ENCODE results near the gene ALPI.

Gene ALPI

DNA sequence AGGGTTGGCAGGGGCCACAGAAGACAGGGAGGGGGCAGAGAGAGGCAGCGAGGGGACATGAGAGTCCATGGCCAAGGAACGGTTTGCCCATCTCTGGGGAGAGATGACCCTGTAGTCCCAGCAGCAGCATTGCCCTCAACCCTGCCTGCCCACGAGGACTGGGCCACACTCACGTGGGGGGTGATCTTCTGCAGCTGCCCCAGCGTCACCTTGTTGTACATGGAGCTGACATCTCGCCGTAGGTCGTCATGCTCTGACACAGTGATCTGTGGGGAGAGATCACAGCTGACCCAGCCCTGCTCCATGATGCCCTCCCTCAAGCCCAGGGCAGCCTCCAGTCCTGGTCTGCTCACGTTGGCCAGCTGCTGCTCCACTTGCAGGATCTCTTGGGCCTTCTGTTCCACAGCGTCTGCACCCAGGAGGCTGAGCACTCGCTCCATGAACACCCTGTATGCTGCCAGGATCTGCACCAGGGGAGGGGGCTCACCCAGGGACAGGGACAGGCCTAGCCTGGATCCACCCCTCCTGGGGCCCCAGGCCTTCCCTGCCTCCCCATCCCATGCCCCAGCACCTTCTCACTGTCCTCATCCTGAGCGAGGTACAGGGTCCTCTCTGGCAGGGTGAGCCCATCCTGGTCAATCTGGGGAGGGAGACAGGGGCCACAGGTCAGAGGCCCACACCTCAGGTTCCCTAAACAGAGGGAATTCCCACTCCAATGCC lies 28.8 kb downstream of the ALPI start:
- no peak for DNase-seq (ENCODE audit: low spot score)

DNA sequence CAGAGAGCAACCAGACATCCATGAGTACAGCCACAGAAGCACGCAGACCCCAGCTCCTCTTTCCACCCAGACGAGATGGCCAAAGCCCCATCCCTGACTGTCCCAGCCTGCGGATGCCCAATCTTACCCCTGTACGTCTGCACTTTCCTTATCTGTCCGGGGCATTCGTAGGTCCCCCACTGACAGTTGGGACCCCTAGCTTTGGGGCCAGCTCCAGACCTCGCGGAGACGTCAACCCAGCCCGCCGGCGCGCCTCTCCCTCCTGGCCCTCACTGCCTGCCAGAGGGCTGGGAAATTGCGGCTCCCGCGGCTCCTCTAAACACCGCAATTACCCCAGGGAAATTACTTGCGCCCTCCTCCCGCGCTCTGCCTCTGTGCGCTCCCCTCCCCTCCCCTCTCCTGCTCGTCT lies 29.4 kb downstream of the ALPI start:
- no peak for DNase-seq (ENCODE audit: low spot score)

DNA sequence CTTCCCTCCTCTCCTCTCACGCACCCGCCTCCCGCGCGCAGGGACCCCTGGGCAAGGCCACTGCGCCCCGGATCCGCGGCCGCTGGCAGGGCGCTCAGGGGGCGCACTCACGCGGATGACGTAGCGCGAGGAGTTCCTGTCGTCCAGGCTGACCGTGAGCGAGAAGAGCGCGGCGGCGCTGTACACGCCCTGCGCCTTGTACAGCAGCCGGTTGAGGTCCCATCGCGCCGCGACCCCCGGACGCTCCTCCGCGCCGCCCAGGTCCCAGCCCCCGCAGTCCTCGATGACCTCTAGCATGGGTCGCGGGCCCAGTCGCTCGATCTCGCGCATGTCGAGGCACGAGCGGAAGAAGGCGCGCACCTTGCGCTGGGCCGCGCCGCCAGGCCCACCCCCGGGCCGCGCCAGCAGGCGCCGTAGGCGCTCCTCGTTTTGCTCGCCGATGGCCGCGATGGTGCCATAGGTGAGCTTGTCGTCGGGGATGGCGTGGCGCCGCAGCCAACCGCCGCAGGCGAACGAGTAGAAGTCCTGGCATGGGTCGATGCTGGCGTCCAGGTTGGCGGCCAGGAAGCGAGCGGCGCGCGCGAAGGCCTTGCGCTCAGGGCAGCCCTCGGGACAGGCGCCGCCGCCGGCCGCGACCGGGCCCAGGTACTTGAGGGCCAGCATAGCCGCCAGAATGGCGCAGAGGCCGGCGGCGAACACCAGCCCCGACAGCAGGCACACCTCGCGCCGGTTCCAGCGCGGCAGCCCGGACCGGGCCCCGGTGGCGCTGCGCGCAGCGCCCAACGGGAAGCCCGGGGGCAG lies 30.0 kb downstream of the ALPI start:
- no peak for DNase-seq (ENCODE audit: low spot score)

DNA sequence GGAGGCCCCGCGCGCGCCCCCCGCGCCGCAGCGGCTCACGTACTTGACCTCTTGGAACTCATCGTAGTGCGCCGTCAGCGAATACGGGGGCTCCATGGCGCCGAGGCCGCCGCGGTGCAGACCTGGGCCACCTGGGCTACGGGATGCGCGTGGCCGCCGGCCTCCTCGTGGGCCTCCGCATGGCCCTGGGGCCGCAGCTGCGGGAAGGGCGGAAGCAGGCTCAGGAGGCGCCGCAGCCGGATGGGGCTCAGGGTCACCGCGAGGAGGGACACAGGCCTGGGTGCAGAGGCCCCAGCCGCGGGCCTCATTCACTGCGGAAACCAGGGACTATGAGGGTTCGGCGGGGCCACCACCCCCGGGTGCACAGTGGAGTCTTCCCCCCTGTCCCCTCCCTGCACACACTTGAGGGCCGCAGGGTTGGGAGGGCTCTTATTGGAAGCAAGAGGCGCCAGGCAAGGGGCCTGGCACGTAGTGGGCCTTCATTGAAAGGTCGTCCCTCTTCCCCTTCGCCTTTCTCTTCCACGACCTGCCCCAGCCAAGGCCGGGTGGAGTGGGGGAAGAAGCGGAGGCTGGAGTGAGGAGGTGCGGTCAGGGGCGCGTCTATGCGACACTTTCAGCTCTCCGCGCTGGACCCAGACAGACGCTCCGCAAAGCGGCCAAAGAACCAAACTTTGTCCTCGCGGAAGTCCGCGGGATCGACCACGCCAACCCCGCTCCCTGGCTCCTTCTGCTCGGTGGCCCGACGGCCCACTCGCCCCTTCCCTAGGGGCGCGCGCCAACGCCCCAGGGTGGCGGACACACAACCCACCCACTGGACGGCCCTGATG lies 30.8 kb downstream of the ALPI start:
- no peak for DNase-seq (ENCODE audit: low spot score)

DNA sequence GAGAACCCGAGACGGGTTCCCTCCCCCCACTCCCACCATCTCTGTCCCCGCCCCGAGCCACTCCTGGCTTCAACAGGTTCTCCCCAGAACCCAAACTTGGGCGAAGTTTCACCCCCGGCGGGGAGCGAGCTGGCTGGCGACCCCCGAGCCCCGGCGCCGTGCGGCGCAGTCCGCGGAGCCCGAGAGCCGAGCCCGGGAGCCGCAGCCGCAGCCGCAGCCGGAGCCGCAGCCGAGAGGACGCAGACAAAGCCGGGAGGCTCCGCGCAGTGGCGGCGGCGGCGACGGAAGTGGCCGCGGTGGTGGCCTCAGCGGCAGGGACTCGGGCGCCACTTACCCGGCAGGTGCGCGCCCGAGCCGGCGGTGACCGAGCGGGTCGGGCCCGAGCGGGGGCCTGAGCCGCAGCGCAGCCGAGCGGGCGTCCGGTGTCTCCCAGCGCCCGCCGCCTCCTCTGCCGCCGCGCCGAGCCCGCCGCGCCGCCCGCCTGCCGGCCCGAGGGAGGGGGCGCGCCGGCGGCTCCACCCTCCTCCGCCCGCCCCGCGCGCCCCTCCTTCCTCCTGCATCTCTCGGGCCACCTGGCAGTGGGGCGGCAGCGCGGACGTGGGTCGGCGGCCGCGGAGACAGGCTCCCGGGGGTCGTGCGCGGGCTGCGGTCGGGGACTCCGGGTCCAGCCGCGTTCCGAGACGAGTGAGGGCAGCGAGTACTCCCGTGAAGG lies 31.6 kb downstream of the ALPI start, which contains the start of gene ECEL1:
TSS of gene ECEL1 (minus strand) at position 450 of the 712 bp plus-strand sequence. CDS start 1,181 bp downstream, outside the sequence.
- no peak for DNase-seq (ENCODE audit: low spot score)

DNA sequence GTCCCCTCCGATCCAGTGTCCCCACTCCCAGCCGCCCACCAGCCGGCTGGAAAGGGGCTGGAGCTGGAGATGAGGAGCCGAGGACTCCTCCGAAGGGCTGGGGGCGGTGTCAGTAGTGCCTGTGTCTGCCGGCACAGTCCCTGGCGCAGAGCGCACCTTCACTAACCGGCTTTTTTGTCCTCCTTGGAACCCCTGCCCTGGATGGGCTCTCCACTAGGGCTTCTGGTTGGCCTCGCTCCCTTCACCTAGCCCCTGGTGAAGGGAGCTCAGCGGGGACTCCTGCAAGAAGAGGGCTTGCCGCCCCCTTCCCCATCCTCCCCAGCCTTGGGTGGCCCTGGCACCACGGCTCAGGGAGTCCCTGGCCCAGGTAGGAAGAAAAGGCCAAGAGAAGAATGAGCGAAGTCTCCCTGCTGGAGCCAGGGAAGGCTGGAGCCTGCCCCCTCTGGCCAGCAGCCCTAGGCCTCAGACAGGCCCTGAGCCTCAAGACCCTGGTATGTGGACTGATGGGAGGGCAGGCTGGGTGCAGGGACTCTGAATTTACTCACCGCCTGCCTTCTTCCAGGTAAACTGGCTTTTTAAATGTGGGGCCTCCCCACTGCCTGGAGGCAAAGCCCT lies 32.3 kb downstream of the ALPI start:
- DNase-seq (ENCODE audit: low spot score): no peak

DNA sequence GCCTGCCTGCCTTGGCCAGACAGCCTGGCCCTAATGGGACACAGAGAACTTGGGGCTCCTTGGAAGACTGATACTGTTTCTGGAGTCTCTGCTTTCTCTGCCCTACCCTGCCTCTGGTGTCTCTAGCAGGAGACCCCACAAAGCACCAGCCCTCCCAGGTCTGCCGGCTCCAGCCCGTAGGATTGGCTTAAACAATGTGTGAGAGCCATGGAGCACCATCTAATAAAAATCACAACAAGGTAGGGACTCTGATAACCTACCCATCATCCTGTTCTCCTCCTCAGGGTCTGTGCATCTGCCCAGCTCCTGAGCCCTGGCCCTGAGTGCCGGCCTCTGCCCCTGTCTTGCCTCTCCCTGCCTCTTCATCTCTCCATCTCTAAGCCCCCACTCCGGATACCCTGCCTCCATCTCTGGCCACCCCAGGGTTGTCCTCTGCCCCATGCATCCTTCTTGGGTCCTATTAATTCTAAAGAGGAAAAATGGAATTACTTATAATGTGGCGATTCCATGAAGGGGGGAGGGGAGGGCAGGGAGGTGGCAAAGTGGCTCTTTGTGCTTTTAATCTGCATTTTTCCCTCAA lies 32.9 kb downstream of the ALPI start:
- DNase-seq (ENCODE audit: low spot score): no peak

DNA sequence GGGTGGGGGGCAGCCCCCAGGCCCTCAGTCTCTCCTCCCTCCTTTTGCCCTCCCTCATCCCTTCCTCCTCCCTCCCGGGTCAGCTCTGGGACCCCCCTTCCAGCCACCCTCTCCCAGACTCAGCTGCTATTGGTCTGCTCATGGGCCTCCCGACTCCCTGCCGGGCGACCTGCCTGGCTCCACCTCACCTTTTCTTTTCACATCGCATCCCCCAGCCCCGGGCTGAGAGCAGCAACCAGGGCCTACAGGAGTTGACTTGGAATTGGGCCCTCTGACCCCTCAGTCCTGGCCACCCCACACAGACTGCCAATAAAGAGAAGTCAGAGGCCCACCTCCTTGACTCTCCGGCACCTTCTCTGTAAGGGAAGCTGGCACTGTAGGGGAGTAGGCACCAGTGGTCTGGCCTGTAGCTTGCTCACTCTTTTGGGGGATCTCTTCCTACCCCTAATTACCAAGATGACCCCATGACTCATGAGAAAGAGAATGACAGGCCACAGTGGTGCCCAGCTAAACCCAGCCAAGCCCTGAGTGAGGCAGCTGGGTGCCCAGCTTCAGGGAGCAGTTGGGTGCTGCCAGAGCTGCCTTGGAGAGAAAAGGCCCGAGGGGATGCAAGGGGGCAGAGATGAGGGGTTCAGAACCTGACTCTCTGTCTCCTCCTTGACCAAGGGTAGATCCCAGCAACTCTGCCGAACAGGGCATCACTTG lies 33.7 kb downstream of the ALPI start:
- no peak for DNase-seq (ENCODE audit: low spot score)

DNA sequence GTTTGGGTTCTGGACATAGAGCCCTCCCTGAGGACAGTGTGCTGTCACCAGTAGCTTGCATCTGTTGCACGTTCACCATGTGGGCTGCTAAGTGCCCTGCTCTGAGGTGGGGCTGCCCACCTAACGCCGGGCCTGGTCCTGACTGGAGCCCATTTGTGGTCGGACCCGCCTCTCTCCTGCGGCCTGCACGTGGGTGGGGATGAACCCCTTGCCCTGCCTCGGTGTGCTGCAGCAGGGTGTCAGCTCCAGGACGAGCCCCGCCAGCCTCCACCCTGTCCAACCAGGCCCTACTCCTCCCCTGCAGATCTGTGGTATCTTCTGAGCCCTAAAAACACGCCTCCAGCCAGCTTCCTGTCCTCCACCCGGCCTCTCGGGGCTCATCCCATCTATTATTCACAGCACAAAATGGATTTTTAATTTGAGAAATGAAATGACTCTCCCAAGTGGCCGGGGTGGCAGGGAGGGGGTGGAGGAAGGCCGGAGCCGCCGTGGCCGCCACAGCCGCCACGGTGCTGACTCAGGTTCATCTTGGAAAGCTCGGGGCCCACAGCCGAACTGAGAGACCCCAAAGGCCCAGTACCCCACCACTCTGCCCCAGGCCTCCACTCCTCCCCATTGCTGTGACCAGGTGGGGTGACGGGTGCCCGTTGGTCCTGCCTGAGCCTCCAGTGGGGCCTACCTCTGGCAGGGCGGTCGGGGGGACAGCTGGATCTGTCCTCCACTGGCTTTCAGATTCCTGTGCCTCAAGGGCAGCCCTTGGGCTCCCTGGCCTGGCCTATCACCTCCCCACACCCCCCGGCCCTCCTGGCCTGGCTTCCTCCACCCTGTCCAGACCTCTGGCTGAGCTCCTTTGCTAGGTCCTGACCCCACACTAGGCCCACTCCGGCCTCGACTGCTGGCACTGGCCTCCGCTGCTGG lies 34.5 kb downstream of the ALPI start:
- DNase-seq (ENCODE audit: low spot score): no peak

DNA sequence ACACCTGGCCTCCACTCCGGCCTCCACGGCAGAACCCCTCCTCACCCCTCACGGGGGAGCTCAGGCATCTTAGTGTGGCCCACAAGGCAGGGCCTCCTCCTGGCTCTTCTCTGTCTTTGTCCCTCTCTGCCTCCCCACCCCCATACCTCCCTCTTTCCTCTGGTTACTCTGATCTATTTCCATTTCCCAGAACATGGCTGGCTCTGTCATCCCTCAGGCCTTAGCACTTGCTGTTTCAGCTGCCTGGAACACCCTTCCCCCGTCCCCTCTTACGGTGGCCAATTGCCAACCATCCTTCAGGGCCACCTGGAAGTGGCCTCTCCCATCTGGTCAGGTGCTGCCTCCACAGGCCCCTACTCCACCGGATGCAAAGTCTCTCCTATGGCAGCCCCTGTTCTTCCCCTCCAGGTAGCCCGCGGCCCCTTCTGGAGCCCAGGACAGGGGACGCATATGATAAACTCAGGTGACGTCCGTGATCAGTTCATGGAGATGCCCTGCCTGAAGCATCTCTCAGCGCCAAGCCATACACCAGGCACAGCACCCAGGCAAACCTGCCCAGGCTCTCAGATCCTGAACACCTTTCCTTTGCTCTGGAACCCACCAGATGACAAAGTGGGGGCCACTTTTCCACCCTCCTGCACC lies 35.3 kb downstream of the ALPI start:
- DNase-seq (ENCODE audit: low spot score): no peak

DNA sequence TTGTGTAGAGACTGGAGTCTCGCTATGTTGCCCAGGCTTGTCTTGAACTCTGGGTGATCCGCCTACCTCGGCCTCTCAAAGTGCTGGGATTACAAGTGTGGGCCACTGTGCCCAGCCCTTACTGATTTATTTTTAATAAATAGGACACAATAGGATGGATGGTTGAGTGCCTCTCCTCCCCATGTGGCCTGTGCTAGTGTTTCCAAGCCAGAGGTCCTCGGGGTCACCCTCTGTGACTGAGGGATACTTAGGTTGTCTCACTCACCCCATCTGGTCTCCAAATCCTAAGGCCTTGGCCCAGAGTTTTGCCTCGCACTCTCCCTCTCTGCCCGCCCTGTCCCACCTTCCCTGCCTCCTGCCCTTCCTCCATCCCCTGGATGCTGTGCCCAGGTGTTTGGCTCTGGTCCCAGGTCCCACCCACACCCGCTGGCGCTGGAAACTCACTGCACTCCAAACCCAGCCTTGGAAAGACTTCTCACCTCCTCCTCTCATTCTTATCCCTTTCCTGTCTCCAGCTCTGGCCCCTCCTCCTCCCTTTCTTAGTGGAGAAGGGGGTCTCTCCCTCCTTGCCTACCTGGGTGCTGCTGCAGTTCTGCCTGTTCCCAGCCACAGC lies 36.4 kb downstream of the ALPI start:
- DNase-seq (ENCODE audit: low spot score): no peak

DNA sequence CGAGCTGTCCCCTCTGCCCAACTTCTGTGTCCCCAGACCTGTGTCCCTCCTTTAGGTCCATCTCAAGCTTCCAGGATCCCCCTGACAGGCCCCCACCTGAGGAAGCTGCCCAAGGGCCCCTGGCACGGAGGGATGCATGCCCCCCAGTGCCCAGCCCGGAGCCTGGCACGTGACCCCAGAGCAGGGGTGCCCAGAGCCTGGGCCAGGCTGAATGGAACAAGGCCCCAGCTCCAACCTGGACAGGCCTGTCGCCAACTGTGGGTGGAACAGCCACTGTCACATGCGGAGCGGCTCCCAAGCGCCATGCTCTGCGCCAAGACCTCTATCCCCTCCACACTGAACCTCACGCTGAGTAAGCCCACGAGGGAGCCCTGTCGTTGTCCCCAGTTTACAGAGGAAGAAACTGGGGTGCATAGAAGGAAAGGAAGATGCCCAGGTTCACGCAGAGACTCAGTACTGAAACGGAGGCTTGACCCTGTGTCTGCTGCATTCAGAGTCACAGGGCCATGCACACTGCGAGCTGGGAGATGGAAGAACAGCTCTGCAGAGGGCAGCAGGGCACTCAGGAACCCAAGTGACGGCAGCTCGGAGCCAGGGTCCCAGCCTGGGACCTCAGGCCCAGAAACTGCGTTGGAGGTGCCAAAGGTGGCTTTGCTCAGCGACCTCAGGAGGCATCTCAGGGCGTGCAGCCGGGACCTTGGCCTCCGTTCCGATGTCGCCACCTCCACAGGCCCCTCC lies 37.2 kb downstream of the ALPI start:
- DNase-seq (ENCODE audit: low spot score): no peak

DNA sequence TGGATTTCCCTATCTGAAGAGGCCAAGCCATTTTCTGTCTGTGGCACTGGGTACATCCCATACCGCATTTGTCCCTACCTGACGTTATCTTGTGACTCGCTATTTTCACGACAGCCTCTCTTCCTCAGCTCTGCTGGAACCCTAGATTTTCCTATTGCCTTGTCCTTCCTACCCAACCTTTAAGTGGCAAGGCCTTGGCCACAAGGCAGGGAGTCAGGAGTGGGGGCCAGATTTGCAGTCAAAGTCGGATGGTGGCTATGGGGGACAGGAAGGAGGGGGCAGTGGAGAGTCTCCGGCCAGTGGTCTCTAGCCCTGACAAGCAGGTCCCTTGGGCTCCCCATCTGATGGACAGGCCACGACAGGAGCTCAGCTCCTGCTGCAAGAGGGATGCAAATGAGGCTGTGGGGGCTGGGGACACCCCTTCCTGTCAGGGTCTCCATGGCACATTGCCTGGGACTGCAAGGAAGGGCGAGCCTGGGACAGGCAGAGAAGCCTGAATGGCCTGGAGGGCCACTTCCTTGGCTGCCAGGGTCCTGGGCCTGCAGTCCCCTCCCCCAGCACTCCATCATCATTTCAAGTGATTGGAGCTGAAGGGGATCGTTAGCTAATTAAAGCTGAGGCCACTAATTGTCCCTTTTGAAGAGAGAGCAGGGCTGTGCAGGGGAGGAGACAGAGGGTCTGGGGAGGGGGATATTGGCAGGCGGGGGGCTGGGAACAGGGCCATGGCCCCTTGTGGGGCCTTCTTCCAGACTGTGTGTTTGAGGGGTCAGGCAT lies 37.9 kb downstream of the ALPI start:
- no peak for DNase-seq (ENCODE audit: low spot score)

DNA sequence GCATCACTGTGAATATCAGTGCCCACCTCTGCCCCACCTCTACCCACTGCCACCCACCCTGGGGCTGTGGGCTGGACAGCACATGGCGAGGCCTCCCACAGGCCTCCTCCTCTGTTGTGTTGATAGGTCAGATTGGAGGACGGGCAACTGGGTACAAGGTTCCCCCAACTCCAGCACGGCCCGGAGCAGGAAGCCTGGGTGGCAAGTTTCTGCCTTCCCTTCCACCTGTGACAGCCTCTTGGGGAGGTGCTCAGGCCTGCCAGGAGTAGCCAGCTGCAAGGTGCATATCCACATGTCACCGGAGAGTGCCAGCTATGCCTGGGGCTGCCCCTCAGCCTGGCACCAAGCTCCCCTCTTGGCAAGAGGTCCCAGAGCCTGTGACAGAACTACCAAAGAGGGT lies 38.6 kb downstream of the ALPI start:
- no peak for DNase-seq (ENCODE audit: low spot score)

DNA sequence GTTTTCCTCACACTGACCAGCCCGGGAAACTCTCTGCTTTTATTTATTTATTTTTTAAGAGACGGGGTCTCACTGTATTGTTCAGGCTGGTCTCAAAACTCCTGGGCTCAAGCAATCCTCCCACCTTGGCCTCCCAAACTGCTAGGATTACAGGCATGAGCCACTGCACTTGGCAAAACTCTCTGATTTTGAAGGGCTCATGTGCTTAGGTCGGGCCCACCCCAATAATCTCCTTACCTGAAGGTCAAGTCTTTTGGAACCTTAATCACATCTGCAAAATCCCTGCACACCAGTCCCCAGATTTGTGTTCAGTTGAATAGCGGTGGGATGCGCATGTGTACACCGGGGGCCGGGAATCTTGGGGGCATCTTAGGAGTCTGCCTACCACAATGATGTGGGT lies 39.3 kb downstream of the ALPI start:
- no peak for DNase-seq (ENCODE audit: low spot score)

DNA sequence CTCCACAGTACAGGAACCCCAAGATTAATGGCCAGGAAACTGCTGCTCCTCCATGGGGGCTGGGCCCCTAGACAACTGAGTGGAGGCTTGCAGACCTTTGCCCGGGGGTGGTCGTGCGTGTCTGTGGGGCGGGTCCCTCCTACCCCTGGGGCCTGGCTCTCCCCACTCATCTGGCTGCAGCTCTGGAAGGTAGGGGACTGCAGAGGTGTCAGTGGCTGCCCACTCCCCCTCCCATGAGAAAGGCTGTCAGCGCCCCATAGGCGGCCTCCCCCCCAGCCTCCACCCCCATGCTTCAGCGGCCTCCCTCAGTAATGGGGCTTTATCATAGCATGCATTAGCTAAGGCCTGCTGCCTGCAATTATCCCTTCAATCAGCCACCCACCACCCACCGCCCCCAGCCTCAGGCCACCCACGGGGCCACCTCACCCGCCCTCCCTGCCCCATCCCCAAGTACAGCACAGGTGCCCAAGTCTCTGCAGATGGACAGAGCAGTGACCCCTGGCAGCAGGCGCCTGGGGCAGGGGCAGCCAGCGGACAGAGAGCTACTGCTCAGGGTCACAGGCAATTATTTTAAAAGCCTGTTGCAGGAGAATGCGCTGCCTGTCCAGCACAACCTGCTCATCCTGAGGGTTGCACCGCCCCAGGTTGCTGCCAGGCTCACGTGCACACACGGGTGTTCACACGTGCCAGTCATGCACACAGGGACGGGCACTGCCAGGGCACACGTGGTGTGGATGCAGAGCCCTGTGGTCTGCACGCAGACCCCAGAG lies 40.7 kb downstream of the ALPI start:
- DNase-seq (ENCODE audit: low spot score): no peak
